B cell (primary cell): ENCODE data around the gene FARP1.
"Not testable (repeated sequence)": the region's sequence is repeated elsewhere in the genome, so short reads cannot be mapped to it uniquely, and the experiment has no call there.

Source experiments
- EZH2 ChIP-seq: IDR thresholded peaks from 2 replicates; pipeline ENCODE4 v1.6.1; 2012; ENCODE audit warnings: borderline replicate concordance, low read depth, mild to moderate bottlenecking, moderate library complexity, low read length; ENCODE audit not compliant: insufficient read depth, poor library complexity, severe bottlenecking
- TF ChIP-seq, protein P1 (sequence below): fragments of 200-600 bp; IDR thresholded peaks from one replicate; pipeline ENCODE4 v1.8.0; 2022; ENCODE audit warnings: antibody characterized with exemption, mild to moderate bottlenecking

DNA sequence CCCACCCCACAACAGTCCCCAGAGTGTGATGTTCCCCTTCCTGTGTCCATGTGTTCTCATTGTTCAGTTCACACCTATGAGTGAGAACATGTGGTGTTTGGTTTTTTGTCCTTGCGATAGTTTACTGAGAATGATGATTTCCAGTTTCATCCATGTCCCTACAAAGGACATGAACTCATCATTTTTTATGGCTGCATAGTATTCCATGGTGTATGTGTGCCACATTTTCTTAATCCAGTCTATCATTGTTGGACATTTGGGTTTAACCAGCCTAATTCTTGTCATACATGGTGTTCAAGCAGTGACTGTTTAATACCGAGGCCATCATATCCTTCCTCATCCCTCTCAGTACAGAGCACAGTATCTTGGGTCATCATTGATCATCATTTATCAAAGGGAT lies 226.6 kb downstream of the FARP1 start:
- TF ChIP-seq, protein P1, sequence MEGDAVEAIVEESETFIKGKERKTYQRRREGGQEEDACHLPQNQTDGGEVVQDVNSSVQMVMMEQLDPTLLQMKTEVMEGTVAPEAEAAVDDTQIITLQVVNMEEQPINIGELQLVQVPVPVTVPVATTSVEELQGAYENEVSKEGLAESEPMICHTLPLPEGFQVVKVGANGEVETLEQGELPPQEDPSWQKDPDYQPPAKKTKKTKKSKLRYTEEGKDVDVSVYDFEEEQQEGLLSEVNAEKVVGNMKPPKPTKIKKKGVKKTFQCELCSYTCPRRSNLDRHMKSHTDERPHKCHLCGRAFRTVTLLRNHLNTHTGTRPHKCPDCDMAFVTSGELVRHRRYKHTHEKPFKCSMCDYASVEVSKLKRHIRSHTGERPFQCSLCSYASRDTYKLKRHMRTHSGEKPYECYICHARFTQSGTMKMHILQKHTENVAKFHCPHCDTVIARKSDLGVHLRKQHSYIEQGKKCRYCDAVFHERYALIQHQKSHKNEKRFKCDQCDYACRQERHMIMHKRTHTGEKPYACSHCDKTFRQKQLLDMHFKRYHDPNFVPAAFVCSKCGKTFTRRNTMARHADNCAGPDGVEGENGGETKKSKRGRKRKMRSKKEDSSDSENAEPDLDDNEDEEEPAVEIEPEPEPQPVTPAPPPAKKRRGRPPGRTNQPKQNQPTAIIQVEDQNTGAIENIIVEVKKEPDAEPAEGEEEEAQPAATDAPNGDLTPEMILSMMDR, result not testable (repeated sequence)
- TF ChIP-seq EZH2, result not testable (repeated sequence)
